Measurements from ENCODE around the gene CCNB1IP1. TPM values are rescaled to one million over a fixed set of nuclear protein-coding genes. Genes with fewer than 3 reads are reported as not detected.

CCNB1IP1 gene
- total RNA-seq, 2 donors from 2014 or later = 34.6 to 47.8 TPM

DNA sequence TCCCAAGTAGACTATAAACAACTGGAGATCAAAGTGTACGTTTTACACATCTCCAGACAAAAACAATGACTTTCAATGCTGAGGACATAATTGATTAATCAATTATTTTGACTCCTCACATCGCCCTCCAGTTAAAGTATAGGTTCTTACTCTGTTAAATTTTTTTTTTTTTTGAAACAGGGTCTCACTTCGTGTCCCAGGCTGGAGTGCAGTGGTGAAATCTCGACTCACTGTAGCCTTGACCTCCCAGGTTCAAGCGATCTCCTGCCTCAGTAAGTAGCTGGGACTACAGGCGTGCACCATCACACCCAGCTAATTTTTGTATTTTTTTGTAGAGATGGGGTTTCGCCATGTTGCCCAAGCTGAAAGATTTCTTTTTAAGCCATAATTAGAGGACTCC lies 938 bp upstream of the CCNB1IP1 start:
- 82% methylated on average over 7 of the region's 7 CpGs for WGBS
- Histone ChIP-seq H3K27ac (peak overlapping the region in 1 of 2 donors; percentile 83), H3K4me3 (no peak overlapping the region), H3K36me3 (no peaks in the 10 kb centered on the region), H3K4me1 (replicated peaks) (no peaks in the 10 kb centered on the region), H3K9me3 (no peaks in the 10 kb centered on the region), H3K27me3 (replicated peaks; ENCODE audit: insufficient read depth) (no peaks in the 10 kb centered on the region)
- intact Hi-C loops (cut with DNase I) = loop anchor here (5.0 kb wide), 2 partner anchors 78 to 278 kb away; partner anchors contain the start of gene TEP1
- no peak for TF ChIP-seq POLR2A (IDR thresholded peaks at IDR 0.05)
- TF ChIP-seq, protein P1, sequence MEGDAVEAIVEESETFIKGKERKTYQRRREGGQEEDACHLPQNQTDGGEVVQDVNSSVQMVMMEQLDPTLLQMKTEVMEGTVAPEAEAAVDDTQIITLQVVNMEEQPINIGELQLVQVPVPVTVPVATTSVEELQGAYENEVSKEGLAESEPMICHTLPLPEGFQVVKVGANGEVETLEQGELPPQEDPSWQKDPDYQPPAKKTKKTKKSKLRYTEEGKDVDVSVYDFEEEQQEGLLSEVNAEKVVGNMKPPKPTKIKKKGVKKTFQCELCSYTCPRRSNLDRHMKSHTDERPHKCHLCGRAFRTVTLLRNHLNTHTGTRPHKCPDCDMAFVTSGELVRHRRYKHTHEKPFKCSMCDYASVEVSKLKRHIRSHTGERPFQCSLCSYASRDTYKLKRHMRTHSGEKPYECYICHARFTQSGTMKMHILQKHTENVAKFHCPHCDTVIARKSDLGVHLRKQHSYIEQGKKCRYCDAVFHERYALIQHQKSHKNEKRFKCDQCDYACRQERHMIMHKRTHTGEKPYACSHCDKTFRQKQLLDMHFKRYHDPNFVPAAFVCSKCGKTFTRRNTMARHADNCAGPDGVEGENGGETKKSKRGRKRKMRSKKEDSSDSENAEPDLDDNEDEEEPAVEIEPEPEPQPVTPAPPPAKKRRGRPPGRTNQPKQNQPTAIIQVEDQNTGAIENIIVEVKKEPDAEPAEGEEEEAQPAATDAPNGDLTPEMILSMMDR (IDR thresholded peaks at IDR 0.05) = no peak
- no peak for TF ChIP-seq POLR2AphosphoS5 (IDR thresholded peaks at IDR 0.05)
- DNase-seq (ENCODE audit: low spot score) = no peak

DNA sequence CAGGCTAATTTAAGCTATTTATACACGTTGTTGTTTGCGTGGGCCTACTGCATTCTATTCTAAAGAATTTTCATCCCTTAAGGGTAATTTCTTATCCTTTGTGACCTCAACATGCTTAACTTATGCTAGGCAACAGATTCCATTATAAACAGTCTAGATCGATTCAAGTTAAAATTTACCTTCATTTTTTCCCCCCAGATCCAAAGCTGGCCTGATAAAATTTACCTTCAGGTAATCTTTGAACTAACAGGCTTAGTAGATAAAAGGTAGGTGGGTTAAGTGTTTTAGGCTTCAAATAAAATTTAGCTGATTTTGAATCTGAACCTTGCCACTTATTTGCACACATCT lies 389 bp upstream of the CCNB1IP1 start:
- Histone ChIP-seq H3K27ac (peak overlapping the region; percentile 75 to 83), H3K27me3 (replicated peaks; ENCODE audit: insufficient read depth) (no peaks in the 10 kb centered on the region), H3K9me3 (no peaks in the 10 kb centered on the region), H3K36me3 (no peaks in the 10 kb centered on the region), H3K4me1 (replicated peaks) (no peaks in the 10 kb centered on the region), H3K4me3 (peak overlapping the region; percentile 35 to 48)
- intact Hi-C loops (cut with DNase I) = loop anchor here (5.0 kb wide), 2 partner anchors 79 to 279 kb away; partner anchors contain the start of gene TEP1
- TF ChIP-seq POLR2A (IDR thresholded peaks at IDR 0.05) (no peak), POLR2AphosphoS5 (IDR thresholded peaks at IDR 0.05) (no peak)
- TF ChIP-seq, protein P1 (IDR thresholded peaks at IDR 0.05) = no peak
- no peak for DNase-seq (ENCODE audit: low spot score)
- 7% methylated on average over 3 of the region's 3 CpGs for WGBS

DNA sequence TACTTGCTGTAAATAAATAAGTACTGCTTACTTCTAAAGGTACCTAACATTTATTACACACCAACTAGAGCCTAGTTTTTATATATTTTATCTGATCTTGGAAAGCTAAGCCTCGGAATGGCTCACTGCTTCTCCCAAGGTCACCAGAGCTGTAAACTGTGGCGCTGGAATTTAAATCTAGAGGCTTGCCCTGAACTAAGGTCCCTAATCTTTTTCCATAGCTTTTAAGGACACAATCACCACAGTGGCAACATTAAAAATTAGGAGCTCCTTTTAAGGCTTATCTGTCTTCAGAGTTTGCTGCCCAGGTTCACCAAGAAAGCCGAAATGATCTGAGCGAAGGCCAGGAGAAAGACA lies 670 bp downstream of the CCNB1IP1 start:
- no peak for DNase-seq (ENCODE audit: low spot score)
- WGBS = 2% methylated on average over 4 of the region's 4 CpGs
- Histone ChIP-seq H3K4me1 (replicated peaks) (no peaks in the 10 kb centered on the region), H3K9me3 (no peaks in the 10 kb centered on the region), H3K4me3 (peak overlapping the region; percentile 35 to 48), H3K36me3 (no peaks in the 10 kb centered on the region), H3K27ac (peak overlapping the region; percentile 75 to 83), H3K27me3 (replicated peaks; ENCODE audit: insufficient read depth) (no peaks in the 10 kb centered on the region)
- intact Hi-C loops (cut with DNase I) = loop anchor here (5.0 kb wide), 2 partner anchors 80 to 280 kb away; partner anchors contain the start of gene TEP1
- TF ChIP-seq POLR2A (IDR thresholded peaks at IDR 0.05) (no peak), POLR2AphosphoS5 (IDR thresholded peaks at IDR 0.05) (no peak)
- TF ChIP-seq, protein P1 (IDR thresholded peaks at IDR 0.05) = no peak

DNA sequence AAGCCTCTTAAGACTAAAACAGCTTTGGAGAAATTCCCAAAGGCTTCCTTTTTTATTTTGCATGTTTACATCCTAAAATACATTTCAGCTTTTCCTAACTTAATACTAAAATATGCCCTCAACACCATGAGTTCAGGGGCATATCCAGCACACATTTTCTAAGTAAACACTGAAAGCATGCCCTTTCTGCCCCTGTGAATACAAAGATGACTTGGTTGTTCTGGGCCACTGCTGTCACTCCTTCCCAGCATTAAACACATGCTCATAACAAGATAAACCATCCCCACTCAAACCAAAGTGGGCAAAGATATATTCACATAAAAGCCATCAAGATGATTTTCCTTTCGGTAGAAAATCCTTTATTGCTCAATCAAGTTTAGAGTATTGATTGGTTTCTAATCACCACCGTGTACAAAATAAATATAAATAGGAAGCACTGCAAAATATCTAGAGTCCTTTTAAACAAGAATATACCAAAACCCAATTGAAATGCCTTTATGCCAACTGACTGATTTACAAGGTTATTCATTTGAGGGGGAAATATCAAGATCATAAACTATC lies 1.9 kb downstream of the CCNB1IP1 start:
- 69% methylated on average over 2 of the region's 2 CpGs for WGBS
- Histone ChIP-seq H3K27me3 (replicated peaks; ENCODE audit: insufficient read depth) (no peaks in the 10 kb centered on the region), H3K4me3 (no peak overlapping the region), H3K9me3 (no peaks in the 10 kb centered on the region), H3K36me3 (no peaks in the 10 kb centered on the region), H3K4me1 (replicated peaks) (no peaks in the 10 kb centered on the region), H3K27ac (no peak overlapping the region)
- TF ChIP-seq, protein P1 (IDR thresholded peaks at IDR 0.05) = no peak
- TF ChIP-seq POLR2AphosphoS5 (IDR thresholded peaks at IDR 0.05) = no peak
- no peak for TF ChIP-seq POLR2A (IDR thresholded peaks at IDR 0.05)
- intact Hi-C loops (cut with DNase I) = loop anchor here (5.0 kb wide), 2 partner anchors 81 to 281 kb away; partner anchors contain the start of gene TEP1
- no peak for DNase-seq (ENCODE audit: low spot score)

DNA sequence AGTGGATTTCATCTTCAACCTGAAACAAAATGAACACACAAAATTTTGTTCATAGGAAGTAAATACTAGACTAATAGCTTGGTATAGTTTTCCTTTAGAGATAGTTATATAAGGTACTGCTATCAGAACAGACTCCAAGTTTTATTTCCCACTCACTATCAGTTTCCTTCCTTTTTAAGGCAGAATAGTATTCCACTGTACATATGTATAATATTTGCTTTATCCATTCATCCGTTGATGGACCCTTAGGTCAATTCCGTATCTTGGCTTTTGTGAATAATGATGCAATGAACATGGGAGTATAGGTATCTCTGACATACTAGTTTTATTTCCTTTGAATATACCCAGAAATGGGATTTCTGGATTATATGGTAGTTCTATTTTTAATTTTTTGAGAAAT lies 3.7 kb downstream of the CCNB1IP1 start:
- intact Hi-C loops (cut with DNase I) = no loop called here
- H3K36me3 ChIP-seq = no peaks in the 10 kb centered on the region
- no peaks in the 10 kb centered on the region for H3K27me3 ChIP-seq (replicated peaks; ENCODE audit: insufficient read depth)
- no peak overlapping the region for H3K4me3 ChIP-seq
- TF ChIP-seq, protein P1 (IDR thresholded peaks at IDR 0.05) = no peak
- TF ChIP-seq POLR2AphosphoS5 (IDR thresholded peaks at IDR 0.05) = no peak
- no peak for TF ChIP-seq POLR2A (IDR thresholded peaks at IDR 0.05)
- DNase-seq (ENCODE audit: low spot score) = no peak
- H3K4me1 ChIP-seq (replicated peaks) = no peaks in the 10 kb centered on the region
- no peak overlapping the region for H3K27ac ChIP-seq
- 71% methylated on average over 2 of the region's 2 CpGs for WGBS
- no peaks in the 10 kb centered on the region for H3K9me3 ChIP-seq

Measured in prostate gland (tissue), 2 donors.